Panc1 (cell line): ENCODE data around the gene CTNND2. TPM values are rescaled to one million over a fixed set of nuclear protein-coding genes. Genes with fewer than 3 reads are reported as not detected.

ENCODE experiments used
- ATAC-seq: fragments of 200-7000 bp; cut with Tn5 transposase; 2 replicates; pipeline ENCODE4 v1.9.1; 2020; ENCODE audit warnings: mild to moderate bottlenecking, moderate library complexity
- BruUV-seq: library from RNA; stranded (reverse); fragments of 400-500 nt; replicated peaks from 2 replicates; lab custom pipeline; 2021; lab: Mats Ljungman, UMichigan
- CTCF ChIA-PET: fragments of 300-600 bp; sonication (Branson Sonifier 250); formaldehyde crosslinking; loops from one replicate; lab custom pipeline; 2022; ENCODE audit warnings: antibody characterized with exemption; lab: Charles Lee
- POLR2A ChIA-PET: fragments of 300-600 bp; sonication (Branson Sonifier 250); formaldehyde crosslinking; loops from one replicate; lab custom pipeline; 2022; ENCODE audit warnings: antibody characterized with exemption; lab: Charles Lee
- DNase-seq: peaks from one replicate; pipeline ENCODE4 v3.0.0-alpha.2; 2010; ENCODE audit warnings: low read depth, low spot score
- H3K27ac ChIP-seq: 2 replicates; pipeline ENCODE4 v1.5.1; 2011; ENCODE audit warnings: mild to moderate bottlenecking, low read length, inconsistent platforms
- H3K27me3 ChIP-seq: fragments of 200-500 bp; sonication (Bioruptor generic); 2 replicates; pipeline ENCODE4 v1.6.0; 2014; ENCODE audit warnings: low read length, inconsistent platforms; ENCODE audit not compliant: control insufficient read depth, insufficient read depth
- H3K36me3 ChIP-seq: fragments of 200-500 bp; sonication (Bioruptor generic); 2 replicates; pipeline ENCODE4 v1.5.1; 2014; ENCODE audit warnings: inconsistent platforms, mild to moderate bottlenecking, low read length, moderate library complexity; ENCODE audit not compliant: control insufficient read depth, insufficient read depth
- H3K4me1 ChIP-seq: 2 replicates; pipeline ENCODE4 v1.5.1; 2011; ENCODE audit warnings: inconsistent platforms, mild to moderate bottlenecking, low read length, moderate library complexity; ENCODE audit not compliant: control insufficient read depth, insufficient read depth
- H3K4me3 ChIP-seq, 2 experiments: 2 replicates each; pipeline ENCODE4 v1.5.1; 2011 to 2012; ENCODE audit warnings: low read depth in 2 of 2, low read length in 2 of 2, mild to moderate bottlenecking in 2 of 2, inconsistent platforms in 1 of 2, moderate library complexity in 1 of 2
- H3K9me3 ChIP-seq: fragments of 200-500 bp; sonication (Bioruptor generic); 2 replicates; pipeline ENCODE4 v1.5.1; 2014; ENCODE audit warnings: low read depth, mild to moderate bottlenecking, inconsistent platforms, low read length, moderate library complexity; ENCODE audit not compliant: control insufficient read depth, insufficient read depth
- POLR2AphosphoS5 ChIP-seq: IDR thresholded peaks from 2 replicates; pipeline ENCODE4 v1.6.1; 2012; ENCODE audit warnings: mild to moderate bottlenecking, low read depth, low read length, moderate library complexity
- REST ChIP-seq, 2 experiments: IDR thresholded peaks; 2 replicates each; pipeline ENCODE4 v1.6.1; 2011 to 2012; ENCODE audit warnings: low read depth in 2 of 2, control low read depth in 1 of 2, low read length in 1 of 2, mild to moderate bottlenecking in 1 of 2, moderate library complexity in 1 of 2; ENCODE audit not compliant: insufficient read depth in 1 of 2
- SIN3A ChIP-seq: IDR thresholded peaks from 2 replicates; pipeline ENCODE4 v1.6.1; 2012; ENCODE audit warnings: low read depth, mild to moderate bottlenecking, low read length, moderate library complexity, borderline replicate concordance; ENCODE audit not compliant: insufficient read depth
- TCF7L2 ChIP-seq: IDR thresholded peaks from 2 replicates; pipeline ENCODE4 v1.6.1; 2011; ENCODE audit warnings: mild to moderate bottlenecking, low read depth, low read length, inconsistent platforms
- in situ Hi-C: cut with HindIII; loops from 2 replicates; pipeline ENCODE4 v1.10.0; 2016; ENCODE audit warnings: low sequenced_read_pairs, low pct_unique_long_range_greater_than_20kb
- intact Hi-C: fragments of 100-400 bp; cut with micrococcal nuclease; formaldehyde crosslinking; loops from one replicate; pipeline ENCODE4 v1.10.0; 2022; ENCODE audit not compliant: unreplicated experiment
- total RNA-seq: library from RNA; stranded (reverse); gene quantifications from one replicate; pipeline ENCODE4 v1.2.1, GENCODE V29; 2021; ENCODE audit not compliant: unreplicated experiment
- TF ChIP-seq, protein P1 (sequence below): fragments of 450-650 bp; IDR thresholded peaks from 2 replicates; pipeline ENCODE4 v1.5.1; 2017; ENCODE audit warnings: mild to moderate bottlenecking

The CTNND2 gene
- total RNA-seq, 1 experiment from 2014 or later = 1.0 TPM

GRCh38 chr5:10985721-10986110 is 918.5 kb downstream of the CTNND2 start:
- intact Hi-C loops (no loop called here), in situ Hi-C loops (no loop called here)
- Histone ChIP-seq H3K4me3 (no peak overlapping the region), H3K27ac (no peak overlapping the region), H3K36me3 (no peaks in the 10 kb centered on the region), H3K9me3 (no peaks in the 10 kb centered on the region), H3K27me3 (peaks cover 13% of the 10 kb centered on the region), H3K4me1 (no peaks in the 10 kb centered on the region)
- TF ChIP-seq TCF7L2 = no peak
- TF ChIP-seq, protein P1, sequence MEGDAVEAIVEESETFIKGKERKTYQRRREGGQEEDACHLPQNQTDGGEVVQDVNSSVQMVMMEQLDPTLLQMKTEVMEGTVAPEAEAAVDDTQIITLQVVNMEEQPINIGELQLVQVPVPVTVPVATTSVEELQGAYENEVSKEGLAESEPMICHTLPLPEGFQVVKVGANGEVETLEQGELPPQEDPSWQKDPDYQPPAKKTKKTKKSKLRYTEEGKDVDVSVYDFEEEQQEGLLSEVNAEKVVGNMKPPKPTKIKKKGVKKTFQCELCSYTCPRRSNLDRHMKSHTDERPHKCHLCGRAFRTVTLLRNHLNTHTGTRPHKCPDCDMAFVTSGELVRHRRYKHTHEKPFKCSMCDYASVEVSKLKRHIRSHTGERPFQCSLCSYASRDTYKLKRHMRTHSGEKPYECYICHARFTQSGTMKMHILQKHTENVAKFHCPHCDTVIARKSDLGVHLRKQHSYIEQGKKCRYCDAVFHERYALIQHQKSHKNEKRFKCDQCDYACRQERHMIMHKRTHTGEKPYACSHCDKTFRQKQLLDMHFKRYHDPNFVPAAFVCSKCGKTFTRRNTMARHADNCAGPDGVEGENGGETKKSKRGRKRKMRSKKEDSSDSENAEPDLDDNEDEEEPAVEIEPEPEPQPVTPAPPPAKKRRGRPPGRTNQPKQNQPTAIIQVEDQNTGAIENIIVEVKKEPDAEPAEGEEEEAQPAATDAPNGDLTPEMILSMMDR = no peak
- TF ChIP-seq REST (IDR thresholded peaks at IDR 0.05; ENCODE audit: insufficient read depth in 1 of 2, low read depth in 2 of 2, low read length in 1 of 2) = no peak
- no peak for TF ChIP-seq POLR2AphosphoS5
- TF ChIP-seq SIN3A = no peak
- no TSS peak for BruUV-seq
- ChIA-PET POLR2A (no interaction called here), CTCF (interaction anchor here (0.6 kb wide), 1 partner anchor 9 kb away, joined by 4 read pairs; no protein-coding TSS in a partner anchor)
- no peak for ATAC-seq
- DNase-seq = no peak

DNA sequence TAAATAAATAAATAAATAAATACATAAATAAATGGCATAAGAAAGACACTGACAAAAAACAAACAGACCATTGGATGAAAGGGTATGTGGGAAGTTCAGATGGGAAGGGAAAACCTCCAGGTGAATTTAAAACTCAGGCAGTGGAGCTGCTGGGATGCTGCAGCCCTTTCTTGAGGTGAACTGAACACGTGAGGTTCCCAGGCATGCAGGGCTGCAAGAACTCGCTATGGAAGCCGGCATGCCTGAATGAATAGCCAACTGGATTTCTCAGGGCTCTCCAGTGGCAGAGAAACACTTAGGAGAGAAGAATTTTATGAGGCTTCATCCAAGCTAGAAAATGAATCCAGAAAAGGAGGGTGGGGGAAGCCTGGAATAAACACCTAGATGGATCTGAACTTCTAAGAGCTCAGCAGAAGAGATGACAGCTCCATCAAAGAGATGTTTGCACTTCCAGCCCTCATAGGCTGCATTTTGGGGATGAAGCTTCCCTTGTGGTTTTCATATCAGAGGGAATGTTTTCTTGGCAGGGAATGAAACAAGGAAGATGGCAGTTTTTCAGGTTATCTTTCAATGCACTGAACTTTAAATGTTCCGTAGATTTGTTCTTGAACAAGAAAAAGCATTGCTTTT is 919.0 kb downstream of the CTNND2 start:
- H3K36me3 ChIP-seq = no peaks in the 10 kb centered on the region
- BruUV-seq = no TSS peak
- H3K4me1 ChIP-seq = no peaks in the 10 kb centered on the region
- H3K27ac ChIP-seq = no peak overlapping the region
- DNase-seq (no peak), ATAC-seq (no peak)
- in situ Hi-C loops (no loop called here), intact Hi-C loops (no loop called here)
- H3K27me3 ChIP-seq = peaks cover 12% of the 10 kb centered on the region
- ChIA-PET CTCF (no interaction called here), POLR2A (no interaction called here)
- no peak for TF ChIP-seq TCF7L2
- no peak for TF ChIP-seq POLR2AphosphoS5
- no peak for TF ChIP-seq REST (IDR thresholded peaks at IDR 0.05; ENCODE audit: insufficient read depth in 1 of 2, low read depth in 2 of 2, low read length in 1 of 2)
- no peaks in the 10 kb centered on the region for H3K9me3 ChIP-seq
- H3K4me3 ChIP-seq = no peak overlapping the region
